Measurements from ENCODE around the gene ACOX1. TPM values are rescaled to one million over a fixed set of nuclear protein-coding genes. Genes with fewer than 3 reads are reported as not detected.
"Not testable (repeated sequence)": the region's sequence is repeated elsewhere in the genome, so short reads cannot be mapped to it uniquely, and the experiment has no call there.

The ACOX1 gene
- polyA plus RNA-seq, 3 donors: 21.6 to 49.7 (median 49.2) TPM

DNA sequence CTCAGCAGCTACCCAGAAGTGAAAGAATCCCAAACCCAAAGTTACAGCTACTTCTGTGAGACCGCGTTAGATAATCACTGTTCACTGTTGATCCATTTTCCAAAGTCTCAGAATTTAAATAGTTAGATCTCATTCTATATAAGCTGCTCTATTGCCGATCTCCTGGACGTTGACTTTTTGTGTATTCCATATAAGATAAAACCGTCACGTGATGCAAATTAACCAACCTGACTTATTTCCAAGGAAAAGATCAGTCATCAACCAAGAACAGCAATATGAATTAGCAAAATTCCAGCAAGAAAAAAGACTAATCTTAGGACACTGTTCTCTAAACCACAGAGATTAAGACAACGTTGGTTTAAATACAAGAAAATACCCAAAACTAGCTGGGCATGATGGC lies 8.3 kb downstream of the ACOX1 start:
- H3K9ac ChIP-seq (ENCODE audit: insufficient read depth, low read length, poor library complexity, severe bottlenecking): peak overlapping the region; percentile 51

DNA sequence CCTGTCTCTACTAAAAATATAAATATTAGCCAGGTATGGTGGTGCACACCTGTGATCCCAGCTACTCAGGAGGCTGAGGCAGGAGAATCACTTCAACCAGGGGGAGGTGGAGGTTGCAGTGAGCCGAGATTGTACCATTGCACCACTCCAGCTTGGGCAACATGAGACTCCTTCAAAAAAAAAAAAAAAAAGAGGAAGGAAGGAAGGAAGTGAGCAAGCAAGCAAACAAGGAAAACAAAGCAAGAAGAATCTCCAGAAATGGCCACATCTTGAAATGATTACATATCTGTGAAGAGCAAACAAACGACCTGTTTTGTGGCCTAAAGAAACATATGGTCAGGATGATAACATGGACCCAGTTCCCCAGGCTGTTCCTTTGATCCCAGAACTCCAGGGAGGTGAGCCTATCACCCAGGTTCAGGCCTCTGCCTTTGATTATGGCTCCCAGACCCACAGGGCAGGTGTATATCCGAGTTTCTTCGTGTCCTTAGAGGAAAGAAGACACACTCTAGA lies 8.9 kb downstream of the ACOX1 start:
- peak overlapping the region; percentile 31 to 74 for H3K4me3 Mint-ChIP-seq
- TF ChIP-seq, protein P1, sequence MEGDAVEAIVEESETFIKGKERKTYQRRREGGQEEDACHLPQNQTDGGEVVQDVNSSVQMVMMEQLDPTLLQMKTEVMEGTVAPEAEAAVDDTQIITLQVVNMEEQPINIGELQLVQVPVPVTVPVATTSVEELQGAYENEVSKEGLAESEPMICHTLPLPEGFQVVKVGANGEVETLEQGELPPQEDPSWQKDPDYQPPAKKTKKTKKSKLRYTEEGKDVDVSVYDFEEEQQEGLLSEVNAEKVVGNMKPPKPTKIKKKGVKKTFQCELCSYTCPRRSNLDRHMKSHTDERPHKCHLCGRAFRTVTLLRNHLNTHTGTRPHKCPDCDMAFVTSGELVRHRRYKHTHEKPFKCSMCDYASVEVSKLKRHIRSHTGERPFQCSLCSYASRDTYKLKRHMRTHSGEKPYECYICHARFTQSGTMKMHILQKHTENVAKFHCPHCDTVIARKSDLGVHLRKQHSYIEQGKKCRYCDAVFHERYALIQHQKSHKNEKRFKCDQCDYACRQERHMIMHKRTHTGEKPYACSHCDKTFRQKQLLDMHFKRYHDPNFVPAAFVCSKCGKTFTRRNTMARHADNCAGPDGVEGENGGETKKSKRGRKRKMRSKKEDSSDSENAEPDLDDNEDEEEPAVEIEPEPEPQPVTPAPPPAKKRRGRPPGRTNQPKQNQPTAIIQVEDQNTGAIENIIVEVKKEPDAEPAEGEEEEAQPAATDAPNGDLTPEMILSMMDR (IDR thresholded peaks at IDR 0.05): no peak
- H3K4me1 Mint-ChIP-seq: peaks cover 45% of the 10 kb centered on the region
- intact Hi-C loops (cut with micrococcal nuclease): loop anchor here (2.0 to 10.0 kb wide), 2 partner anchors 29 to 185 kb away; partner anchors contain the start of gene UNK (in 1 of the 2)
- 53% methylated on average over 3 of the region's 4 CpGs for WGBS (ENCODE audit: insufficient coverage)
- peak overlapping the region; percentile 57 for H2AFZ ChIP-seq (ENCODE audit: insufficient read depth, low read depth, low read length, poor library complexity, severe bottlenecking)
- H3K27ac Mint-ChIP-seq: peak overlapping the region; percentile 84 to 96 (median 94)
- H3K9me3 ChIP-seq (replicated peaks in 1 of 2; ENCODE audit: control insufficient read depth in 1 of 2, insufficient read depth in 1 of 2, low read length in 2 of 2): no peaks in the 10 kb centered on the region
- H3K9me3 Mint-ChIP-seq: peaks cover 0 to 2% (median 1%) of the 10 kb centered on the region in 7 donors
- peaks cover 0 to 1% (median 0%) of the 10 kb centered on the region in 3 donors for H3K27me3 Mint-ChIP-seq (ENCODE audit: low read depth in 3 of 3)
- H3K9ac ChIP-seq (ENCODE audit: insufficient read depth, low read length, poor library complexity, severe bottlenecking): peak overlapping the region; percentile 51
- H3K27ac ChIP-seq (ENCODE audit: low read depth in 1 of 2, low read length in 2 of 2): peak overlapping the region; percentile 85 to 89
- H3K36me3 Mint-ChIP-seq: peaks cover 38 to 73% of the 10 kb centered on the region in 2 donors
- peak; percentile 70 to 78 (median 73) for DNase-seq
- peaks cover 29 to 40% of the 10 kb centered on the region in 2 donors for H3K4me1 ChIP-seq (ENCODE audit: control insufficient read depth in 1 of 2, insufficient read depth in 2 of 2, low read length in 2 of 2)
- peaks cover 19 to 34% of the 10 kb centered on the region in 2 donors for H3K36me3 ChIP-seq (replicated peaks in 1 of 2; ENCODE audit: control insufficient read depth in 1 of 2, insufficient read depth in 2 of 2, low read length in 2 of 2)
- no peaks in the 10 kb centered on the region for H3K27me3 ChIP-seq (ENCODE audit: control insufficient read depth in 2 of 2, insufficient read depth in 2 of 2, low read length in 2 of 2)
- peak overlapping the region; percentile 10 to 66 (median 31) for H3K4me3 ChIP-seq (replicated peaks in 1 of 3; ENCODE audit: low read depth in 2 of 3, low read length in 3 of 3)
- H3K79me2 ChIP-seq (ENCODE audit: insufficient read depth, low read length): peaks cover 83% of the 10 kb centered on the region
- H4K20me1 ChIP-seq (ENCODE audit: insufficient read depth, low read length): peaks cover 1% of the 10 kb centered on the region
- peak overlapping the region; percentile 66 for H3K4me2 ChIP-seq (replicated peaks; ENCODE audit: extremely low read depth, low read length, poor library complexity, severe bottlenecking)

More for the DNA sequence above, 8.3 kb downstream of the ACOX1 start:
- peaks cover 0 to 2% (median 1%) of the 10 kb centered on the region in 7 donors for H3K9me3 Mint-ChIP-seq
- peaks cover 38 to 74% of the 10 kb centered on the region in 2 donors for H3K36me3 Mint-ChIP-seq
- peak overlapping the region; percentile 66 for H3K4me2 ChIP-seq (replicated peaks; ENCODE audit: extremely low read depth, low read length, poor library complexity, severe bottlenecking)
- no peaks in the 10 kb centered on the region for H3K27me3 ChIP-seq (ENCODE audit: control insufficient read depth in 2 of 2, insufficient read depth in 2 of 2, low read length in 2 of 2)
- WGBS (ENCODE audit: insufficient coverage): 73% methylated on average over 2 of the region's 7 CpGs
- peaks cover 31 to 43% of the 10 kb centered on the region in 2 donors for H3K4me1 ChIP-seq (ENCODE audit: control insufficient read depth in 1 of 2, insufficient read depth in 2 of 2, low read length in 2 of 2)
- H2AFZ ChIP-seq (ENCODE audit: insufficient read depth, low read depth, low read length, poor library complexity, severe bottlenecking): peak overlapping the region; percentile 57
- TF ChIP-seq, protein P1 (IDR thresholded peaks at IDR 0.05): no peak
- peak overlapping the region in 1 of 2 donors; percentile 74 for H3K4me3 Mint-ChIP-seq
- no peaks in the 10 kb centered on the region for H3K9me3 ChIP-seq (replicated peaks in 1 of 2; ENCODE audit: control insufficient read depth in 1 of 2, insufficient read depth in 1 of 2, low read length in 2 of 2)
- intact Hi-C loops (cut with micrococcal nuclease): loop anchor here (2.0 to 10.0 kb wide), 2 partner anchors 28 to 186 kb away; partner anchors contain the start of gene UNK (in 1 of the 2)
- no peaks in the 10 kb centered on the region for H4K20me1 ChIP-seq (ENCODE audit: insufficient read depth, low read length)
- peaks cover 83% of the 10 kb centered on the region for H3K79me2 ChIP-seq (ENCODE audit: insufficient read depth, low read length)
- H3K27ac ChIP-seq (ENCODE audit: low read depth in 1 of 2, low read length in 2 of 2): peak overlapping the region; percentile 85 to 89
- peak overlapping the region in 2 of 3 experiments; percentile 31 to 66 for H3K4me3 ChIP-seq (replicated peaks in 1 of 3; ENCODE audit: low read depth in 2 of 3, low read length in 3 of 3)
- H3K36me3 ChIP-seq (replicated peaks in 1 of 2; ENCODE audit: control insufficient read depth in 1 of 2, insufficient read depth in 2 of 2, low read length in 2 of 2): peaks cover 19 to 34% of the 10 kb centered on the region in 2 donors
- peaks cover 0 to 1% (median 0%) of the 10 kb centered on the region in 3 donors for H3K27me3 Mint-ChIP-seq (ENCODE audit: low read depth in 3 of 3)
- peaks cover 44% of the 10 kb centered on the region for H3K4me1 Mint-ChIP-seq
- peak overlapping the region; percentile 84 to 96 (median 94) for H3K27ac Mint-ChIP-seq
- no peak for DNase-seq

DNA sequence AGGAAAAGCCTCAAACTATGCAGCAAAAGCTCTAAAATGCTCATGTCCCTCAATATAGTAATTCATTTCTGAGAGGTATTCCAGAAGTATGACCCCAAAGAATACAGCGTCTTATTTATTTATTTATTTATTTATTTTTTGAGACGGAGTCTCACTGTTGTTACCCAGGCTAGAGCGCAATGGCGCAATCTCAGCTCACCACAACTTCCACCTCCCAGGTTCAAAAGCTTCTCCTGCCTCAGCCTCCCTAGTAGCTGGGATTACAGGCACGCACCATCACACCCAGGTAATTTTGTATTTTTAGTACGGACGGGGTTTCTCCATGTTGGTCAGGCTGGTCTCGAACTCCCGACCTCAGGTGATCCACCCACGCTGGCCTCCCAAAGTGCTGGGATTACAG lies 9.9 kb downstream of the ACOX1 start:
- Histone ChIP-seq H3K4me1 (ENCODE audit: control insufficient read depth in 1 of 2, insufficient read depth in 2 of 2, low read length in 2 of 2) (peaks cover 29 to 45% of the 10 kb centered on the region in 2 donors), H3K36me3 (replicated peaks in 1 of 2; ENCODE audit: control insufficient read depth in 1 of 2, insufficient read depth in 2 of 2, low read length in 2 of 2) (peaks cover 19 to 28% of the 10 kb centered on the region in 2 donors), H3K27ac (ENCODE audit: low read depth in 1 of 2, low read length in 2 of 2) (peak overlapping the region in 1 of 2 donors; percentile 89), H3K4me3 (replicated peaks in 1 of 3; ENCODE audit: low read depth in 2 of 3, low read length in 3 of 3) (peak overlapping the region in 1 of 3 experiments; percentile 34), H3K79me2 (ENCODE audit: insufficient read depth, low read length) (peaks cover 85% of the 10 kb centered on the region), H4K20me1 (ENCODE audit: insufficient read depth, low read length) (peaks cover 11% of the 10 kb centered on the region)
- Mint-ChIP-seq H3K4me1 (peaks cover 53% of the 10 kb centered on the region), H3K36me3 (peaks cover 41 to 67% of the 10 kb centered on the region in 2 donors), H3K27ac (peak overlapping the region in 6 of 7 donors; percentile 51 to 96 (median 93))
- H2AFZ ChIP-seq (ENCODE audit: insufficient read depth, low read depth, low read length, poor library complexity, severe bottlenecking); H3K9ac ChIP-seq (ENCODE audit: insufficient read depth, low read length, poor library complexity, severe bottlenecking); intact Hi-C loops (cut with micrococcal nuclease); H3K4me3 Mint-ChIP-seq; H3K9me3 Mint-ChIP-seq; H3K4me2 ChIP-seq (replicated peaks; ENCODE audit: extremely low read depth, low read length, poor library complexity, severe bottlenecking); H3K27me3 Mint-ChIP-seq (ENCODE audit: low read depth in 3 of 3); H3K9me3 ChIP-seq (replicated peaks in 1 of 2; ENCODE audit: control insufficient read depth in 1 of 2, insufficient read depth in 1 of 2, low read length in 2 of 2); H3K27me3 ChIP-seq (ENCODE audit: control insufficient read depth in 2 of 2, insufficient read depth in 2 of 2, low read length in 2 of 2): not testable (repeated sequence)
- DNase-seq: peak in 2 of 3 donors; percentile 10 to 30
- WGBS (ENCODE audit: insufficient coverage): no CpG with 5 or more reads among the region's 10 CpGs
